ENCODE measurements around the gene ADAM8. TPM values are rescaled to one million over a fixed set of nuclear protein-coding genes. Genes with fewer than 3 reads are reported as not detected.

Gene ADAM8
- total RNA-seq, 1 donor from 2014 or later = 0.68 TPM

DNA sequence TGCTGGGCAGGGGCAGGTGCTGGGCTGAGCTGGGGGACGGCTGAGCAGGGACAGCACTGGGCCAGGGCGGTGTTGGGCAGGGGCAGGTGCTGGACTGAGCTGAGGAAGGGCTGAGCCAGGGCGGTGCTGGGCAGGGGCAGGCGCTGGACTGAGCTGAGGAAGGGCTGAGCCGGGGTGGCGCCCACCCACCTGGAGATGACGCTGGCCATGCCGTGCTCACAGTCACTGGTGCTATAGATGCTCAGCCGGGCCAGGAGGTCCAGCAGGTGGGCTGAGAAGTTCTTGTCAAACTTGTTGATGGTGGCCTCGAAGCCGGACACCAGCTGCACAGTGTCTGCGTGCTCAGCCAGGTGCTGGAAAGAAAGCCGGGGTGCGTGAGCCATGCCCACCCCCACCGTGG lies 4.4 kb upstream of the ADAM8 start:
- DNase-seq = no peak

DNA sequence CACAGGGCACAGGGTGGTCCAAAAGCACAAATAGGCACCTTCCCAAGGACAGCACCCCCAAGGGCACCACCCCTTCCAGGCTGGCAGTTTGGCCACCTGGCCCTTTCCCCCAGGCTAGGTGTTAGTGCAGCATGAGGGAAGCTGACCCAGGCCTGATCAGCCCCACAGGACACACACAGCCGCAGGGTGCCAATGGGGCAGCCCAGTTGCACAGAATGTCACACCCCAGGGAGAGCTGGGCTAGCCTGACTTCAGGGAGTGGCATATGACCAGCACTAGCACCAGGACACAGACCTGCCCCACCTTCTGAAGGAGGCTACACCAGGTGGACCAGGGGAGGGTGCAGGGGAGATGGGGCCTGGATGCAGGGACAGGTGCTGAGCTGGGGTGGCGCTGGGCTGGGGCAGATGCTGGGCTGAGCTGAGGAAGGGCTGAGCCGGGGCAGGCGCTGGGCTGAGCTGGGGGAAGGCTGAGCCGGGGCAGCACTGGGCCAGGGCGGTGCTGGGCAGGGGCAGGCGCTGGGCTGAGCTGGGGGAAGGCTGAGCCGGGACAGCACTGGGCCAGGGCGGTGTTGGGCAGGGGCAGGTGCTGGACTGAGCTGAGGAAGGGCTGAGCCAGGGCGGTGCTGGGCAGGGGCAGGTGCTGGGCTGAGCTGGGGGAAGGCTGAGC lies 3.9 kb upstream of the ADAM8 start:
- DNase-seq = no peak

DNA sequence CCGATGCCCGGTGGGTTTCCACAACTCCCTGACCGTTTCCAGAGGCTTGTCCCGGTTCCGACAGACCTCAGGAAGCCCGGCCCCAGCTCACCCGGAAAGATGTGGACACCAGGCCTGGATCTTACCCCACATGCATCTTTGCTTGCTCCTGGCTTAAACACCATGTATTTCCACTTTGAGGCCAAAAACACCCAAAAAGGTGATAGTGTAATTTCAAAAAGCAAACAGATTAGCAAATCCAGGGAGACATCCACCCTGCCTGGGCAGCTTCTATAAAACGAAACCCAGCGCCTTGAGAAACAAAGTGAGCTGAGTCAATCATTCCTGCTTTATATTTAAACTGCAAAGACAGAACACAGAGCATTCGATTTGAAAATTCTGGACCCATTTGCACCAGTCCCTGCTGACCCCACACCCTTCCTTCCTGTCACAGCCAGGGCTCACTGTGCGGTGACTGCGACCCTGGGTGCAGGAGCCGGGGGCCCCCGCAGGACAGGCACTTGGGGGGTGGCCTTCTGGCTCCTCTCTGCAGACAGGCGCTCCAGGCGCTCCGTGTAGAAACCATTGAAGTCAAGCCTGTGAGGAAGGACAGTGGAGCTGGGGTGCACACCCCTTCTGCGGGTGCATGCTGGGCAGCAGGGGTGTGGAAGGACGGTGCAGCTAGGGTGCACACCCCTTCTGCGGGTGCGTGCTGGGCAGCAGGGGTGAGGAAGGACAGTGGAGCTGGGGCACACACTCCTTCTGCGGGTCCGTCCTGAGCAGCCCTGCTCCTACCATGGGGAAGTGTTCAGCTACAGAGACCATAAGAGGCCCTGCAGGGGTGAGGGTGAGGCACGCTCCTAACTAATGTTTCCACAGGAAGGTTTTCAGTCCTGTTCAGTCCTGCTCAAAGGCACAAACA lies 2.9 kb upstream of the ADAM8 start:
- DNase-seq = no peak

DNA sequence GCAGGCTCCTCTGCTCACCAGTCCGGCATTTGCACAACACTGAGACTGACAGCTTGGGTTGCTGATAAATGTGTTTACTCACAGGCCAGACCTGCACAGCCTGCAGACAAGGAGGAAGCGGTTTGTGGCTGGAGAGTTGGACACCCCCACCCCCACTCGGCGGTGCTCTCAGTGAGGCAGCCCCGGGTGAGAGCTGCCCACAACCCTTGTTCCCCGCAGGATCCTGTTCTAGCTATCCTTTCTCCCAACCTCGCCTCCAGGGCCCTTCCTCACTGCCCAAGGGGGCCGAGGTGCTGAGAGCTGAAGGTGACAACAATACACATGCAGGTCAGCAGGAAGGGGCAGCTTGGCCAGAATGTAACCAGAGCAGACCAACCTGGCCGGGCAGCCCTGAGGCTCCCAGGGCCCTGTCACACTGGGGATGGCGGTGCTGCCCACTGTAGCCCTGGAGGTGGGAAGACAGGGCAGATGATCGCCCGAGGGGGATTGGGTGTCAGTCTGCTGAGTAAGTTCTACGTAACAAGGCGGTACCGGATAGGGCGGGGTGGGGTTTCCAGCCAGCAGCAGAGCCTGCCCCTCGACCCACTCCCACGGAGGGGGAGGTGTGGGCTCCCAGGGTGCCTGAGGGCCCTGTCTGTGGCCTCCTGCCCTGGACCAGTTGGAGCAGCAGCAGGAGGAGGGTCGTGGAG lies 2.1 kb upstream of the ADAM8 start:
- no peak for DNase-seq

DNA sequence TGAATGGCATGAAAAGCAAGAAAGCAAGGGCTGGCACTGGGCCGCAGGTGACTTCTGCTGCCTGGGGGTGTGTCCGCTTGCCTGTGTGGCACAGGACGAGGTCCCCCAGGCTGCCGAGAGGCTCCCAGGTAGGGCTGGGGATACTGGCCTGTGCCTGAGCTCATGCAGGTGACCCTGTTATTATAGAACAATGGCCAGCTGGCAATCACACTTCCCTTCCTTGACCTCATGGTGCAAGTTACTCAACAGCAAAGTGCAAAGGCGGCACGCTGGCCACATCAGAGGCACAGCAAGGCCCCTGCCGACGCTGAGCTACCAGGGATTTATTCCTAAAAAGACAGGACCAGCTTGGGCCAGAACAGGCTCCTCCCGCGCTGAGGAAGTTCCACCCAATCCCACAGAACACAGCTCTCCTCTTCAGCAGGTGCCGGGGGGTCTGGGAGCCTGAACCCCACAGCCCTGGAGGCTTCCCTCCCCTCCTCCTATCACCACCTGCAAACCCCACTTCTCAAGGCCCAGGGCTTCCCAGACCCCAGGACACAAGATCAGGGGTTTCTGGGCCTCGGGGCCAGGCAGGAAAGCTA lies 1.4 kb upstream of the ADAM8 start:
- no peak for DNase-seq

DNA sequence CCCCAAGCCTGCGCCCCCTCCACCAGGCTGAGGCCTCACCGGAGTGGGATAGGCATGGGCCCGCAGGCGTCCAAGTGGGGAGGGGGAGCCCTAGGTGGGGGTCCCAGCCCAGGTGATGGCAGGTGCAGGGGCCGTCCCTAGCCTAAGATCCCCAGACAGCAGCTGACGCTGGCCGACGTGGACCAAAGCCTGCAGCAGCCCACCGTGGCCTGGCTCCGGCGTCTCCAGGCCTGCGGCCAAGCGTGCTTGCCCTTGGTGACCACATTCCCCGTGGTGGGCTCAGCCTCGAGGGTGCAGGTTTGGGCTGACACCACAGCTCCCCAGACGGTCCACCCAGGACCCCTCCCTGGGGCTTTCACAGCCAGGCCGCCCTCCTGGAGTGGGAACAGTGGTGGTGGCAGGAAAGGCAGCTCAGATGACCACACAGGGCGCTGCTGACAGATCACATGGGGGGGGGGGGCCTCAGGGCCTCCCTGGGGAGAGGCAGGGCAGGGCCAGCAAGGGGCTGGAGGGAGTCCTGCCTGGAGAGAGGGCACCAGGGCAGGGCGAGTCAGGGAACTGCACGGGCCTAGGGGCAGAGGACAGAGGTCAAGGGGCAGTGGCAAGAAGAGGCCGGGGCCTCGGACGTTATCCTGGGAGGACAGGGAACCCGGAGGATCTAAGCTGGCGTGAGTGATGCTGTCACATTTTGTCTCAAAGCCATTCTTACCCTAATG lies 767 bp upstream of the ADAM8 start:
- no peak for DNase-seq

DNA sequence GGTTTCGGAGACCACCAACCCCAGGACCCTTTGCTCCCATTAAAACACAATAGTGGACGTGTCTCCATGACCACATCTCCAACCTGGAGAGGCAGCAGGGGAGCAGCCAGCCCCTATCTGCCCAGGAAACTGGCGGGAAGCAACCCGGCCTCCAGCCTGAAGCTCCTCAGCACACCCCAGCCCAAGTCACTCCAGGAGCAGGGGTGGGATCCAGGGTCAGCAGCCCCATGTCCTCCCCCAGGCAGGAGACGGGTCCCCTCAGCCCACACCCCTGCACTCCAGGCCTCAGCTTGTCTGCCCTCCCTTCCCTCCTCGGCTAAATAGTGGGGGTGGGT lies 601 bp downstream of the ADAM8 start:
- DNase-seq = no peak

DNA sequence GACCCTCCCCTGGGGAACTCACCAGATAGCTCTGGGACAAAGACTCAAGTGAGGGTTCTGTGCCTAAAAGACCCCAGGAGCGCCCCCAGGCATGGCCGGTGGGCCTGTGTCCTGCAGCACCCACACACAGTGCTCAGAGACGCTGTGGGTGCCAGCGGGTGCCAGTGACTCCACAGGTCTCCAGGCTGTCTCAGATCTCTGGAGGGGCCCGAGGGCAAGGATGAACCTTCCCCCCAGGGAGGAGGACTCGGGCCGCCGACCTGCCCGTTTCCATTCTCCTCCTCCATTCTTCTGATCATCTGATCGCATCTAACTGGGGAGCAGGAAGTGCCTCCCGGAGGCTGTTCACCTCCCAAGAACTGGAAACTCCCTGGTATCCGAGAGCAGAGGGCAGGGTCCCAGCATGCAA lies 980 bp downstream of the ADAM8 start:
- DNase-seq = no peak

DNA sequence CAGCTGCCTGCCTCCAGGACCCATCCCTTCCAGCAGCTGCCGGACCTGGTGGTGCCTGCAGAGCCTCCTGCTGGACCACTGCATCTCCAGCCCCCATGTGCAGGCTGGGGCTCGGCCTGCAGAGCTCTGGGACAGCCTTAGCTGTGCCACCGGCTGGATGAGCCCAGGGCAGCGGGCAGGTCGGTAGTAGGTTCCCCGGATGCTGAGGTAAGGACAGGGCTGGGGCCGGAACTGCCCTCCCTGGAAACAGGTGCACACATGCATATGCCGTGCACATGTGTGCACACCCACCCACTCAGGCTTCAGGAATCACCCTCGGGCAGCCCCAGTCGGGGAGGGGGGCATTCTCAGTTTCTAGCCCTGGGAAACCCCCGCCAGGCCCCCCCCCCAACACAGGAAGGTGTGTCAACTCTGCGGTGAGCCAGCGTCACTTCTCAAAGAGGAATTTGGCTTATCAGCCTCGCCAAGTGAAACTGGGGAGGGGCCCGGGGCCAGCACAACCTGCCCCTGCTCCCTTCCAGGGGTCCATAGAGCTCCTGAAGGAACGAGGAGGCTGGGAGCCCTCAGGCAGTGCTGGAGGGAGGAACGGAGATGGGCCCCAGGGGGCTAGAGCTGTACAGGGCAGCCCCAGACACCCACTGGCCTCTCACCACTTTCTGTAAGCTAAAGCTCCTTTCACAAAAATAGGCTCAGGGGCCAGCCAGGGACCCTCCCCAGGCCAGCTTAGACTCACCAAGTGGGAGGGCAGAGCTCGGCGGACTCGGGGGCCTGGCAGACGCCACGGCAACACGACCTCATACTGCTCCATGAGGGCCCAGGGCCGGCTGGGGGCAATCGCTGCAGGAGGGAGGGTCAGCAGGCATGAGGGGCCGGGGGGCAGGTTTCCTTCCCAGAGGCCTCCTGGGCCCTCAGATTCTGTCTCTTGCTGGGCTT lies 1.7 kb downstream of the ADAM8 start:
- DNase-seq = no peak

DNA sequence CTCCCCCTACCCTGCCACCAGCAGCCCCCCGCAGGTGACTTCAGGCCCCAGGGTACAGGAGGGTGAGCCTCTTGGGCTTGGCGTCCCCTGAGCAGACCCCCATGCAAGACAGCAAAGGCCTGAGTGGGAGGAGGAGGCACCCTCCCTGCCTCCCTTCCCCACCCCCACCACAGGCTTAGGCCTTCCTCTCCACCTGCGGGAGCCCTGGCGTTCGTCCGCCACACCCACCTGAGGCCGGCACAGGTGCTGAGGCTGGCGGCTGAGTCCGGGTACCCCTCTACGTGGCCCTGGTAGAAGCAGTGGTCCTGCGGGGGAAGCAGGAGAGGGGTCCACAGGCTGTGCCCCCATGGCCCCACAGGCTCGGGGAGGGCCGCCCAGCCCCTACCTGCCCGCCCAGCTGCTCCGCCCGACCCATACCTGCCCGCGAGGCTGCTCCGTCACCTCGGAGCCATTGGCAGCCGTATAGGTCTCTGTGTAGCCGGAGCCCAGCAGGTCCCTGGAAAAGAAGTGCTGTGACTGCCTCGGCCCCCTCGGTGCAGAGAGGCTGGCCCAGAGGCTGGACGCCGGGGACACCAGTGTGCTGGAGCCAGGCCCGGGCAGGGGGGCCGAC lies 3.0 kb downstream of the ADAM8 start:
- no peak for DNase-seq

DNA sequence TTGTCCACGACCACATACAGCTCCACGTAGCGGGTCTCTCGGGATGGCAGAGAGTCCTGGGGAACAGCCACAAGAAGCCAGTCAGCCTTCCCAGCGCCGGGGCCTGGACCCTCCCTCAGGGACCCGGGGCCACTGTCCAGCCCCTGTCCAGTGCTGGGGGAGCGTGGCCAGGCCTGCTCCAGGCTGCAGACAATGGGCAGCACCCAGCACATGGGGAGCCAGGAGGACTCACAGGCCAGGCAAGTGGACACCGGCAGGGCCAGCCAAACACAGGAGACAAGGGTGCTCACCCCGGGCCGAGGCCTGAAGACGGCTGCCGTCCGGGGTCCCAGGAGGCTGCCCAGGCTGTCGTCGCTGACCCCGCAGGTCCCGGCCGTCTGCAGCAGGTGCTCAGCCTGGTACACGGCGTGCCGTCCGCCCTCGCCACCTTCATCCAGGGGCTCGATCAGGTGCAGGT lies 3.7 kb downstream of the ADAM8 start:
- no peak for DNase-seq

DNA sequence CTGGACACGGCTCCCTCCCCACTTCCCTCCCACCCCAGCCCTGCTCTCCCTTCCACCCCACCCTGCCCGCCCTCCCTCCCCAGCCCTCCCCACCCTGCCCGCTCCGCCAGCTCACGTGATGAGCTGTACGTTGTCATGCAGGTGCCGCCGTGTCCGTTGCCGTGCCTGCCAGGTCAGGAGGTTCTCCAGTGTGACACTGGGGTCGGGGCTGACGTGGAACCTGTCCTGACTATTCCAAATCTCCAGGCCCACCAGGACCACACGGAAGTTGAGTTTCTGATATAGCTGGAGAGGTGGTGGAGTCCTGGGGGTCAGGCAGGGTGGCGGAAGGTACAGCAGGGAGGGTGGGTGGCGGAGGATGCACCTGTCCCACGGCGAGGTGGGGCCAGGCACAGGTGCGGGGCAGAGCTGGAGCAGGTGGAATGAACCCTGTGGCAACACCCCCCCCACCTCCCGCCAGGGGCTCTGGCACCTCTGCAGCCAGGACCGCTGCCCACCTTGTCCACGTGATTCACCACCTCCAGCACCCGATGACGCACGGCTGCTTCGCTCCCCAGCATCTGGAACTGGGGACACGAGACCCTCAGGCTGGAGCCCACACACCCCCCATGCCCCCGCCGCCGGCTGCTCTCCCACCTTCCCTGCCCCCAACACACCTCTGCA lies 4.2 kb downstream of the ADAM8 start:
- DNase-seq = no peak

DNA sequence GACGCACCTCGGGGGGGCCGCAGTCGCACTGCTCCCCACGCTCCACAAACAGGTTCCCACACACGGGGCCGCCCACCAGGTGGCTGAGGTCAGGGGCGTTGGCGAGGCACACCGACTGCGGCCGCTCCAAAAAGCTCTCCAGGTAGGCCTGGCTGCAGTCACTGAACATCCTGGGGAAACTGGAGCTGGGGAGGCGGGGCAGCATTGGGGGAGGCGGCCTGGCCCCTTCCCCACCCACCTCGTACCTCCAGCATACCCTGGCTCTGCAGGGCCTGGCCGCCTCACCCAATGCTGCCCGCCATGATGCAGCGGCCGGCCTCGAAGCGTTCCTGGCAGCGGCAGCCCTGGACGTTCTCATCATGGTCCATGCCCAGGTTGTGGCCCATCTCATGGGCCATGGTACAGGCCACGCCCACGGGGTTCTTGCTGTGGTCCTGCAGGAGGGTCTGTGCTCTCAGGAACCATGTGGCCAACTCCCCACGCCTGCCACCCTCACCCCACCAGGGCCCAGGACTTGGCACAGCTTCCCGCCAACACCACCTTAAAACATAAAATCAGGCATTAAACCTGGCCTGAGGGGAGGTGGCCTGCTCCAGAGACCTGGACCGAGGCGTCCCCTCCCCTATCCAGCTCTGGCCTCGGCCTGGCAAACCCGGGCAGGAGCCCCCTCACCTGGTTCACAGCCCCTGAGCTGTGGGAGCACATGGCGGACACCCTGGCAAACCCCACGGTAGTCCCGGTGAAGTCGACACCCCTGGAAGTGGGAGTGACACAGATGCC lies 5.0 kb downstream of the ADAM8 start:
- DNase-seq = no peak

DNA sequence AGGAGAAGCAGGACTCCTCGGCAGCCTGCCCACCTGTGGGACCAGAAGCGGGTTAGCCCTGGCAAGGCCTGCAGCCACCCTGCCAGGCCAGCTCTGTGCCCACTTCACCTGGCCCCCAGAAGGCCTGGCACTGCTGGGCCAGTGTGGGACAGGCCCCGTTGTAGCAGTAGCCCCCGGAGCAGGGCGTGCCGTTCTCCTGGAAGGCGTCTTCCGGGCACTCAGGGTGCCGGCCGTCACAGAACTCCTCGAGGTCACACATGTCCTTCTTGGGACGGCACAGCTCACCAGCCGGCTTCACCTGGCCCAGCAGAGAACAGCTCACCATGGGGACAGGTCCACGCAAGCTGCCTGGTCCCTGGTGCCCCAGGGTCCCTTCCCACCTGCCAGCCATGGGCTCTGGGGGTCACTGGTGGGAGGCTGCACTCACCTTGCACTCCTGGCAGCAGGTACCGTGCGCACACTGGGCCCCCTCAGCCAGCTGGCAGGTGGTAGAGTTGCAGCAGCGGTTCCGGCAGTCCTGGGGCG lies 5.8 kb downstream of the ADAM8 start:
- DNase-seq = no peak

DNA sequence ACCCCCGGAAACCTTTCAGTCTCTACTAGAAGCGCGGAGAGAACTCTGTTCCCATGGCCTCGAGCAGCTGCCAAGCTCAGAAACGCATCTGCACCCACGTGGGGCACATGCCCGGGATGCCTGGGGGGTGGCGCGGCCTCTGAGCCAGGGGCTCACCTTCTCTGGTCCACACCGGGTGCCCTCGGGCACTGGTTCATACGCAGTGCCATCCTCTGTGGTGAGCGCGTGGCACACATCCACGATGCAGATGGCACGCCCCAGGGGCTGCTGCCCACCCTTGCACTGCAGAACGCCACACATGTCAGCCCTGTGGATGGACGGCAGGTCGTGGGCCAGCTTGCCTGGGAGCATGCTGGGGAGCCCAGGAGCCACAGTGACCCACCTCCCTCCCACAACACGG lies 6.5 kb downstream of the ADAM8 start:
- DNase-seq = no peak

DNA sequence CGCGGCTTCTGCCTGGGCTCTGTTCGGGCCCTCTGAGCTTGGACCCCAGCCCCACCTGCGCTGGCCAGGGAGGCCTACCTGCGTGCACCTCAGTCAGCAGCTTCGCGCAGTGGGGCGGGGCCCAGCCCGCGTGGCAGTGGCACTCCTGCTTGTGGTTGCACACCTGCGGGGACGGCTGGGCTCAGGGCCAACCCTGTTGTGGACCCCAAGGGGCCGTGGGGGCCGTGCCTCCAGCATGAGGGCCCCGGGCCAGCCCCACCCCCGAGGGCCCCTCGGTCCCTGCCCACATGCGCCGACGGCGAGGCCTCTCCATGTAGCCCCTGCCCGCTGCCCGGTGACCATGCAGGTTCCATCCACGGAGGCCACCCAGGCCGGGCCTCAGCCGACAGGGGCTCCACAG lies 7.3 kb downstream of the ADAM8 start:
- no peak for DNase-seq

DNA sequence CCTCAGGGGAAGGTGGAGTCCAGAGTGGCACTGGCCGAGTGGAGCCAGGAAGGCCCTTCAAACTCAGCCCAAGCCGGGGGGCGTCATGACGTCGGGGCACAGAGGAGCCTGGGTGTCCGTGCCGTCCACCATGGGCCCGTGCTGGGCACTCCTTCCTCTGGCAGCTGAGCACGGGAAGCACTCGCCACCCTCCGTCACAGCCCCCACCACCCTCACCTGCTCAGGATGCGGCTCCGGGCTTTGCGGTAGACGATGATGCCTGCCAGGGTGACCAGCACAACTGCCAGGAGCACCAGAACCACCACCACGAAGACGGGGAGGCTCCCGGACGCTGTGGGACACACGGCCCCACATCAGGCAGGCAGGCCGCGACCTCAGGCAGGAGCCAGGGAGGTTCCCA lies 8.1 kb downstream of the ADAM8 start:
- no peak for DNase-seq

DNA sequence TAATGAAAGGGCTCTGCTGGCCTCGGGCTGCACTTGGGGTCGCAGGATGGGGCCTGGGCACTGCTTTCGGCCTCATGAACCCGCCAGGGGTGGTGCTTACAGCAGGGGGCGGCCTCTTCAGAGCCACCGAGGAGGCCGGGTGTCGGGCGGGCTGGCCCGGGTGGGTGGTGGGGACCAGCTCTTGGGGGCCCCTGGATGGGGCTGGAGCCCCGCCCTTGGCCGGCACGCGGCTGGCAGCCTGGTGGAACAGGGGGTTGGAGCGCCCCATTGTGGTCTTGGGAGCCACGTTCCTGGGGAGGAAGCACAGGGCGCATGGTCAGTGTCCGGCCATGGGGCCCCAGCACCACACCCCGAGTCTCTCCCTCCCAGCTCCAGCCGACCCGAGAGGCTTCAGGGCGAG lies 8.8 kb downstream of the ADAM8 start:
- DNase-seq = no peak

DNA sequence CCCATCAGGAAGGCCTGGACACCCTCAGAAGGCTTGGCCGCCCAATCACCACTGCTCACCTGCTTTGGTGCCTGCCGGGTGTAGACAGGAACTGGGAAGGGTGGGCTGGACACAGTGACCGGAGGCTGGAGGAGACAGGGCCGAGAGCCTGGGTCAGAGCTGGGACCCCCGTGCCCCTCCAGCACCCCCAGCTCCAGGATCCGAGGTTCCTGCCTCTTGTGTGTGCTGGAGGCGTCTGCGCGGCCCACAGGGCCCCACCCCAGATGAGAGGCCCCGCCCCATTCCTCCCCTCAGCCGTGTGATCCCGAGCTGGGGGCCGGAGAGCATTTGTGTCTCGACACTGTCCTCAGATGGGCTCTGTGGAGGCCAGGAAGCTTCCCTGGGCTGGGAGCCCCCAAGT lies 9.4 kb downstream of the ADAM8 start:
- DNase-seq = no peak
